Liver (tissue), 9 donors: ENCODE results near the gene PKDREJ. TPM values are rescaled to one million over a fixed set of nuclear protein-coding genes. Genes with fewer than 3 reads are reported as not detected.

ENCODE experiments used
- DNase-seq: peaks from one replicate; pipeline ENCODE4 v3.0.0-alpha.2; 2017; ENCODE audit warnings: low spot score
- H3K27ac ChIP-seq, 2 donors: one replicate each; pipeline ENCODE4 v1.7.0; 2013; ENCODE audit warnings: inconsistent platforms in 2 of 2, low read length in 2 of 2, control low read depth in 1 of 2, low read depth in 1 of 2, mild to moderate bottlenecking in 1 of 2
- H3K27me3 ChIP-seq, 4 donors: one replicate each; pipeline versions ENCODE4 v1.6.1 to v1.7.0; 2013; ENCODE audit warnings: low read length in 3 of 4, inconsistent platforms in 1 of 4, mild to moderate bottlenecking in 1 of 4, moderate library complexity in 1 of 4; ENCODE audit not compliant: control insufficient read depth in 4 of 4, insufficient read depth in 4 of 4
- H3K36me3 ChIP-seq, 4 donors: one replicate each; pipeline versions ENCODE4 v1.6.1 to v1.7.0; 2013; ENCODE audit warnings: low read length in 3 of 4, mild to moderate bottlenecking in 3 of 4, low read depth in 1 of 4, moderate library complexity in 1 of 4; ENCODE audit not compliant: control insufficient read depth in 4 of 4, insufficient read depth in 3 of 4
- H3K4me1 ChIP-seq, 4 donors: one replicate each; pipeline versions ENCODE4 v1.6.1 to v1.7.0; 2013; ENCODE audit warnings: low read length in 3 of 4, mild to moderate bottlenecking in 3 of 4, moderate library complexity in 1 of 4; ENCODE audit not compliant: control insufficient read depth in 4 of 4, insufficient read depth in 4 of 4
- H3K4me3 ChIP-seq, 3 donors: one replicate each; pipeline versions ENCODE4 v1.6.1 to v1.7.0; 2013; ENCODE audit warnings: low read length in 3 of 3, control low read depth in 1 of 3, low read depth in 1 of 3, mild to moderate bottlenecking in 1 of 3
- H3K9ac ChIP-seq, 2 donors: one replicate each; pipeline ENCODE4 v1.7.0; 2013; ENCODE audit warnings: low read length in 2 of 2, mild to moderate bottlenecking in 2 of 2, moderate library complexity in 2 of 2, control low read depth in 1 of 2, low read depth in 1 of 2
- H3K9me3 ChIP-seq, 4 donors: one replicate each; pipeline versions ENCODE4 v1.6.1 to v1.7.0; 2013; ENCODE audit warnings: low read length in 3 of 4; ENCODE audit not compliant: control insufficient read depth in 4 of 4
- EGR1 ChIP-seq, 2 donors: IDR thresholded peaks; 2 replicates each; pipeline ENCODE4 v1.6.1; 2016 to 2018; ENCODE audit warnings: antibody characterized with exemption in 2 of 2, low read depth in 2 of 2
- FOXA1 ChIP-seq: IDR thresholded peaks from 2 replicates; pipeline ENCODE4 v1.6.1; 2016; ENCODE audit warnings: antibody characterized with exemption
- HNF4A ChIP-seq, 2 donors: conservative IDR thresholded peaks; 2 replicates each; pipeline ENCODE4 v1.6.1; 2016; ENCODE audit warnings: antibody characterized with exemption in 2 of 2, mild to moderate bottlenecking in 2 of 2
- HNF4G ChIP-seq: IDR thresholded peaks from 2 replicates; pipeline ENCODE4 v1.6.1; 2016; ENCODE audit warnings: antibody characterized with exemption
- JUND ChIP-seq, 2 donors: IDR thresholded peaks; 2 replicates each; pipeline ENCODE4 v1.6.1; 2016; ENCODE audit warnings: antibody characterized with exemption in 2 of 2
- NR2F2 ChIP-seq: IDR thresholded peaks from 2 replicates; pipeline ENCODE4 v1.6.1; 2016; ENCODE audit warnings: antibody characterized with exemption
- RAD21 ChIP-seq, 2 donors: IDR thresholded peaks; 2 replicates each; pipeline ENCODE4 v1.6.1; 2016; ENCODE audit warnings: antibody characterized with exemption in 2 of 2, mild to moderate bottlenecking in 2 of 2
- RXRA ChIP-seq, 2 donors: IDR thresholded peaks; 2 replicates each; pipeline ENCODE4 v1.6.1; 2017 to 2018; ENCODE audit warnings: antibody characterized with exemption in 2 of 2, mild to moderate bottlenecking in 1 of 2
- TAF1 ChIP-seq: conservative IDR thresholded peaks from 2 replicates; pipeline ENCODE4 v1.6.1; 2016; ENCODE audit warnings: antibody characterized with exemption, mild to moderate bottlenecking
- YY1 ChIP-seq: IDR thresholded peaks from 2 replicates; pipeline ENCODE4 v1.6.1; 2016; ENCODE audit warnings: antibody characterized with exemption, mild to moderate bottlenecking
- WGBS: extraction: QIAGEN DNeasy Blood & Tissue Kit; methylation state at CpG from one replicate; pipeline ENCODE4 v1.1.7; 2013; 5-methylcytosine and 5-hydroxymethylcytosine counted together
- polyA plus RNA-seq, 2 donors: library from polyadenylated mRNA; stranded (reverse) in 1 of 2; unstranded in 1 of 2; fragments of 200-250 nt in 1 of 2; fragments of >200 nt in 1 of 2; fragmentation: Nextera tagmentation in 1 of 2; extraction: Ambion mirVana in 1 of 2; gene quantifications; one replicate each; pipeline versions ENCODE4 v1.2.1 to v1.2.3, GENCODE V29; 2013 to 2015
- total RNA-seq, 2 donors: library from RNA; depleted of rRNA; stranded (reverse); fragments of >200 nt; gene quantifications; one replicate each; pipeline ENCODE4 v1.2.3, GENCODE V29; 2014
- TF ChIP-seq, protein P1 (sequence below): fragments of 150-350 bp; IDR thresholded peaks from 2 replicates; pipeline ENCODE4 v1.5.1; 2017; ENCODE audit warnings: improper control_type of control experiment, low read depth, low read length; ENCODE audit not compliant: missing input control
- TF ChIP-seq, protein P2 (sequence below): IDR thresholded peaks from 2 replicates; pipeline ENCODE4 v1.6.1; 2016; ENCODE audit warnings: antibody characterized with exemption
- donor health status: healthy.
- donor health status: healthy.
- donor health status: healthy.
- donor health status: healthy.
- donor health status: healthy.

Gene PKDREJ
- total and polyA plus RNA-seq, 4 donors, result under 0.01 to 0.05 (median 0.02) TPM

GRCh38 chr22:46240907-46241306 is 22.2 kb downstream of the PKDREJ start (continued):
- TF ChIP-seq, protein P1, sequence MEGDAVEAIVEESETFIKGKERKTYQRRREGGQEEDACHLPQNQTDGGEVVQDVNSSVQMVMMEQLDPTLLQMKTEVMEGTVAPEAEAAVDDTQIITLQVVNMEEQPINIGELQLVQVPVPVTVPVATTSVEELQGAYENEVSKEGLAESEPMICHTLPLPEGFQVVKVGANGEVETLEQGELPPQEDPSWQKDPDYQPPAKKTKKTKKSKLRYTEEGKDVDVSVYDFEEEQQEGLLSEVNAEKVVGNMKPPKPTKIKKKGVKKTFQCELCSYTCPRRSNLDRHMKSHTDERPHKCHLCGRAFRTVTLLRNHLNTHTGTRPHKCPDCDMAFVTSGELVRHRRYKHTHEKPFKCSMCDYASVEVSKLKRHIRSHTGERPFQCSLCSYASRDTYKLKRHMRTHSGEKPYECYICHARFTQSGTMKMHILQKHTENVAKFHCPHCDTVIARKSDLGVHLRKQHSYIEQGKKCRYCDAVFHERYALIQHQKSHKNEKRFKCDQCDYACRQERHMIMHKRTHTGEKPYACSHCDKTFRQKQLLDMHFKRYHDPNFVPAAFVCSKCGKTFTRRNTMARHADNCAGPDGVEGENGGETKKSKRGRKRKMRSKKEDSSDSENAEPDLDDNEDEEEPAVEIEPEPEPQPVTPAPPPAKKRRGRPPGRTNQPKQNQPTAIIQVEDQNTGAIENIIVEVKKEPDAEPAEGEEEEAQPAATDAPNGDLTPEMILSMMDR, result no peak
- TF ChIP-seq TAF1 (no peak), NR2F2 (peak; percentile 96), HNF4A (conservative IDR thresholded peaks at IDR 0.05) (peak; percentile 98 to 99), RXRA (IDR thresholded peaks at IDR 0.05) (peak; percentile 93 to 96), YY1 (peak; percentile 73), FOXA1 (no peak)
- TF ChIP-seq, protein P2, sequence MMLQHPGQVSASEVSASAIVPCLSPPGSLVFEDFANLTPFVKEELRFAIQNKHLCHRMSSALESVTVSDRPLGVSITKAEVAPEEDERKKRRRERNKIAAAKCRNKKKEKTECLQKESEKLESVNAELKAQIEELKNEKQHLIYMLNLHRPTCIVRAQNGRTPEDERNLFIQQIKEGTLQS, result no peak

DNA sequence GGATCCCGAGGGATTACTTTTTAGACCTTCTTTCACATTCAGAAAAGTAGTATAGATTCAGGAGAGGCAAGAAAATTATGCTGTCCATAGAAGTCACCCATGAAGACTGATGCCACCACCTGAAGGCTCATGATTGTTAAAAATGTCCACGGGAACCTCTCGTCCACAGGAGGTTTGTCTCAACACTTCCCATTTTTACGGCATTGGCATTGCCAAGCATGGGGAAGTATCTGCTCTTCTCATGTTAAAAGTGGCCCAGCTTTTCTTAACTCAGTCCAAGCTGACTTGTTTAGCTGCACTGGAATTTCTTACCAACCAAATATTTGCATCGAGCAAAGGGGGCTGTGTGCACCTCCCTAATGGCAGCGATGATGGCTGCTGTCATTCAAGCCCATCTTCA is 22.6 kb downstream of the PKDREJ start:
- Histone ChIP-seq H3K4me1 (peaks cover 4 to 22% (median 13%) of the 10 kb centered on the region in 4 donors), H3K27ac (no peak overlapping the region), H3K9me3 (no peaks in the 10 kb centered on the region), H3K9ac (no peak overlapping the region), H3K4me3 (no peak overlapping the region), H3K36me3 (peaks cover 11 to 34% (median 28%) of the 10 kb centered on the region in 4 donors), H3K27me3 (no peaks in the 10 kb centered on the region)
- DNase-seq, result no peak
- TF ChIP-seq EGR1 (IDR thresholded peaks at IDR 0.05; ENCODE audit: low read depth in 2 of 2), result no peak
- TF ChIP-seq RXRA (IDR thresholded peaks at IDR 0.05), result no peak
- no peak for TF ChIP-seq HNF4G
- TF ChIP-seq JUND (IDR thresholded peaks at IDR 0.05), result no peak
- no peak for TF ChIP-seq RAD21 (IDR thresholded peaks at IDR 0.05)
- TF ChIP-seq YY1, result no peak
- 75% methylated on average over 6 of the region's 6 CpGs for WGBS

DNA sequence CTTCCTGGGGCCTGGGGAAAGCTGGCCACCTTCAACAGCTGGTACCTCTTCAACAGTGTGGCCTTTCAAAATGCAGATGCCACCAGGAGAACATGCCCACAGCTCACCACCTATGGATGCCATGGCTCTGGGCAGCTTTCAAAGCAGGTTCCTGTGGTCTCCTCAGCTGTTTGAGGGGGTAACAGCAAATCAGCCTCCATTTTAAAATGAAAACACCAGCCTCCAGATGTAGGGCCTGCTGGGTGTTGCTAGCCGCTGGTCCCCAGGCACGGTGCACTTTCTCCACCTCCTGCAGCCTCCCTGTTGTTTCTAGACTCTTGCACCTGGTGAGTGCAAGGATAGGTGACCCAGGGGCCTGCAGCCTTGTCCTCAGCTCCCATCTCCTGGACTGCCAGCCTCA is 23.1 kb downstream of the PKDREJ start:
- TF ChIP-seq NR2F2 (no peak), FOXA1 (no peak), HNF4G (no peak)
- TF ChIP-seq, protein P1, result no peak
- Histone ChIP-seq H3K9me3 (no peaks in the 10 kb centered on the region), H3K4me1 (peaks cover 4 to 18% (median 13%) of the 10 kb centered on the region in 4 donors), H3K36me3 (peaks cover 12 to 34% (median 32%) of the 10 kb centered on the region in 4 donors), H3K27ac (no peak overlapping the region), H3K9ac (no peak overlapping the region), H3K4me3 (no peak overlapping the region), H3K27me3 (no peaks in the 10 kb centered on the region)
- DNase-seq, result no peak
- WGBS, result 87% methylated on average over 2 of the region's 2 CpGs
